NCI-H146 treated with DMSO at 0.1 percent for 48 hours (cell line): ENCODE data around the gene TMEM258.
A peak's percentile ranks its signal among the peaks of the same experiment; 100 is the strongest.

Experiments used
- DNase-seq: peaks from one replicate; lab custom pipeline; 2025; ENCODE audit not compliant: unreplicated experiment; lab: John Stamatoyannopoulos, UW

Gene TMEM258

DNA sequence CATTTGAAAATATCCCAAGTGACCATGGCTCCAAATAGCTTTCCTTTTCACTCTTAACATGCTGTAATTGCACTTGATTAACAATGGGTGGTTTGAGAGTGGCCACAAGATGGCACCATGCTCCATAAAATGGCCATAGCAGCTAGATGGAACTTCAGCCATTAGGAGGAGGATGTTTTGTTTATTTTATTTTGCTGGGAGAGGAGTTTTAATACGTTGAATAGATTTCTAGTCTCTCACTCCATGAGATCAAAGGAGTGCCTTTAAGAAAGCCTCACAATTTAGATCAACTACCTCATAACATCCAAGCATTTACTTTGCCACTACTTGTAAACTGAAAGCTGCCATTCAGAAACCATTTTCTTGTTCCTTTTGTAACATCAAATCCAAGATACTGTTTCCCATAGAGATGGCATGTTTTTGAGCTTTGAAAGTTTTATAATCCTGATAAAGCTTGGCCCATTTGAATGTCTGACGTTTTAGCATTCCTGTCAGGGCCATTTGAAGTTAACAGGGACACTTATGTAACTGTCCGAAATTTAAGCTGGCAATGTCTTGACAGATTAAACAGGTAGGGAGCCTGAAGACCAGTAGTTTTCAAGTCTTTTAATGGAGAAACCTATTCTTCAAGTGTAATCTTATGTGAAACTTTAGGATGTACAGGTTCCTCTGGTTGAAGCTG lies 5.0 kb upstream of the TMEM258 start:
- peak; percentile 44 for DNase-seq

DNA sequence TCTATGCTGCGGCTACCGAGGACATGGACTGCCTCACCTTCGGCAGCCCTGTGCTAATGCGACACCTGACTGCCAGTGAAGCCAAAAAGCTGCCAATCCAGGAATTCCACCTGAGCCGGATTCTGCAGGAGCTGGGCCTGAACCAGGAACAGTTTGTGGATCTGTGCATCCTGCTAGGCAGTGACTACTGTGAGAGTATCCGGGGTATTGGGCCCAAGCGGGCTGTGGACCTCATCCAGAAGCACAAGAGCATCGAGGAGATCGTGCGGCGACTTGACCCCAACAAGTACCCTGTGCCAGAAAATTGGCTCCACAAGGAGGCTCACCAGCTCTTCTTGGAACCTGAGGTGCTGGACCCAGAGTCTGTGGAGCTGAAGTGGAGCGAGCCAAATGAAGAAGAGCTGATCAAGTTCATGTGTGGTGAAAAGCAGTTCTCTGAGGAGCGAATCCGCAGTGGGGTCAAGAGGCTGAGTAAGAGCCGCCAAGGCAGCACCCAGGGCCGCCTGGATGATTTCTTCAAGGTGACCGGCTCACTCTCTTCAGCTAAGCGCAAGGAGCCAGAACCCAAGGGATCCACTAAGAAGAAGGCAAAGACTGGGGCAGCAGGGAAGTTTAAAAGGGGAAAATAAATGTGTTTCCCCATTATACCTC lies 3.6 kb upstream of the TMEM258 start:
- DNase-seq: no peak

DNA sequence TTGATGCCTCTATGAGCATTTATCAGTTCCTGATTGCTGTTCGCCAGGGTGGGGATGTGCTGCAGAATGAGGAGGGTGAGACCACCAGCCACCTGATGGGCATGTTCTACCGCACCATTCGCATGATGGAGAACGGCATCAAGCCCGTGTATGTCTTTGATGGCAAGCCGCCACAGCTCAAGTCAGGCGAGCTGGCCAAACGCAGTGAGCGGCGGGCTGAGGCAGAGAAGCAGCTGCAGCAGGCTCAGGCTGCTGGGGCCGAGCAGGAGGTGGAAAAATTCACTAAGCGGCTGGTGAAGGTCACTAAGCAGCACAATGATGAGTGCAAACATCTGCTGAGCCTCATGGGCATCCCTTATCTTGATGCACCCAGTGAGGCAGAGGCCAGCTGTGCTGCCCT lies 3.1 kb upstream of the TMEM258 start:
- no peak for DNase-seq

DNA sequence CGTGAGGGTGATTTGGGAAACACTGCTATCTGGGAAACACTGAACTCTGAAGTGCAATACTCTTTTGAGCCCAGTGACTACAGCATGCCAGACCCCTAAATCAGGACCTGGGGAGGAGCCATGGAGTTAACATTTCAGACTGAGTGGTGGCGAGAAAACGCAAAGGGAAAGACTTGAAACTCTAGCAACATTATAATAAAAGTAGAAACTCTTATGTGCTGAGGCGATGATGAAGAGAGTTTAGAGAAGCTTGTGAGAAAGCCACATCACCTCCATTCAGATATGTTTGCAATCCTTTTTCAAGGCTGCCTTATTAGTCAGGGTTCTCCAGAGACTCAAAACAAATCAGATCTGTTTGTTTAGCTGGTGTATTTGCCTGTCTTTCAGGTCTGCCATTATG lies 2.2 kb upstream of the TMEM258 start:
- no peak for DNase-seq

DNA sequence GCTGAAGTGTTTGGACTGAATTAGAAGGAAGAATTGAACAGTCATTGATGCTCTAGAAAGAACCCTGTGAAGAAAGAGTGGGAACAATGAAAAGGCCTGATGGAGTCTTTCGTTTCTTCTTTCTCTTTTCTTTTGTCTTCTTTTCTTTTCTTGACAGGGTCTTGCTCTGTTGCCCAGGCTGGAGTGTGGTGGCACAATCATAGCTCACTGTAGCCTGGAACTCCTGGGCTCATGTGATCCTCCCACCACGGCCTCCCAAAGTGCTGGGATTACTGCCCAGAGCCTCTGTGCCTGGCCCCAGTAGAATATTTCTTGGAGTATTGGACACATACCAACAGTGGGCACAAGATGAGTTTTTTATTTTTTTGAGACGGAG lies 1.4 kb upstream of the TMEM258 start:
- no peak for DNase-seq

DNA sequence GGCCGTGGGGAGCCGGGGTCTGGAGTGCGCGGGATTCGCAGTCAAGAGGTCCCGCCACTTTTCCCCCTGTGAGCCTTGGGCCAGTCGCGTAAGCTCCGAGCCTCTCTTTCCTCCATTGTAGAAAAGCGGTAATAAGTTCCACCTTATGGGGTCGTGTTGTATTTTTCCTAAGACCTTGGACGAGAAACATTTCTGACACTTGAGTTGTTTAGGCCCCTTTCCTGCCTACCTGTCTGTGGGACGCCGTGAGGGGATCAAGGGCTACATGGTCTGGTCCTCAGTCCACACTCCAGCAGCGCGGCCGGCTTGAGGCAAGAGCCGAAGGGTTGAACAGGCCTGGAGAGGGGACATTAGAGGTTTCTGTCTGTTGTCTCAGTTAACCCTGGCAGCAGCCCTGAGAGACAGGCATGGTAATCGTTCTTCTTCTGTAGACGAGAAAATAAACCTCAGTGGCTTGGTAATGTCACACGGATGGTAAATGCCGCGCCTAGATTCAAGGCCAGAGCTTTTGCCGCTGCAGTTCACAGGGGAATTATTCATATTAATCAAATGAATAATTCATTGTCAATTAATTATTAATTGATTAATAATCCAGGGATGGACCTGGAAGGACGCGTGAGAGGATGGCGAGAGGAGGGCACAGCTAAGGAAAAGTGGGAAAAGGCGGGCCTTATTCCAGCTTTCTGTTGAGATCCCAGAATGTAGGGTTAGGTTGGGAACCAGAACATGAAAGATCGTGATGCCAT lies 857 bp upstream of the TMEM258 start:
- DNase-seq: peak; percentile 42

DNA sequence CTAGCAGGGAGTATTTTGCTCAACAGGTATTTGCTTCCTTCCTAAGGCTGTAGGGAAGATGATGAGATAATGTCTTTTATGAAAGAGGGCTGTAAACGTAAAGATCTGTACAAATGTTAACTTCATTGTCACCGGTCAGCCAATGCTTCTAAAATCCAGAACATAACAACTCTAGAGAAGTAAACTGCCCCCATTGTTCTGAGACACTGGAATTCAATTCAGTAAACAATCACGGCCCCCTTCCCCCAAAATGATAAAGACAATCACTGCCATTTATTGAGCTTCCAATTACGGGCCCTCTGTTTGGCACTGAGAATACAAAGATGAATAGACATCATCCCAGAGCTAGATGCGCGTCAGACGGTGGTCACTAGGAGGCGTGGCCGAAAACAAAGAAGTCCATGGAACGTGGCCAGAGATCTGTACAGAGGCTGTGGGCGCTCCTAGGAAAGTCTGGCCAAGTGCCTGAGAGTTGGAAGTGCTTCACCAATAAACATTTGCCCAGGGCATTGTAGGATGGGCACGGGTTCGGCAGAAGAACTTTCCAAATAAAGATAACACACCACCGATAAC lies 576 bp downstream of the TMEM258 start:
- DNase-seq: peak; percentile 68

DNA sequence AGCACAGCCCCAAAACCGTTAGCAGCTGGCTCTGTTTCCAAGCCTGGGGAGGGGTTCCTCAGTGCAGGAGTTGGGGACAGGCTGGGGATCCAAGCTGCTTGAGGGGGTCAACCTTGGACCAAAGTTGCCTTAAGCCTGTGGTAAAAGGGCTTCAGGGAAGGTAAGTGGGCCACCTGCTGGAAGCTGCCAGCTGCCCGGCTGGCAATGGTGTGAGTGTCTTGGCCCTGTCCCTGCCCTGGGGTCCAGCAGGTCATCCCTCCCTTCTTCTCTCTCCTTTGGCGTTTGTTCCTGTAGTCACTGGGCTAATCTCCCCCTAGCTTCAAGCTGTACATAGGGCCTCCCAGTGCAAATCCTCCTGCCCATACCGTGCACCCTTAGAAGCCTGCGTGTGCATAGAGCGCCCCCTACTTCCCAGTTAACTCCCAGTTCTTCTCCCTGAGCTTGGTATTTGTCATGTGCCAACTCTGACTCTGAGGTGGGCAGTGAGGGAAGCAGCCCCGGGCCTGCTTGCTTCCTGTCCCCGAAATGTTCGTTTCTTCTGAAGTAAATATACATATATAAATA lies 4.4 kb downstream of the TMEM258 start:
- no peak for DNase-seq

DNA sequence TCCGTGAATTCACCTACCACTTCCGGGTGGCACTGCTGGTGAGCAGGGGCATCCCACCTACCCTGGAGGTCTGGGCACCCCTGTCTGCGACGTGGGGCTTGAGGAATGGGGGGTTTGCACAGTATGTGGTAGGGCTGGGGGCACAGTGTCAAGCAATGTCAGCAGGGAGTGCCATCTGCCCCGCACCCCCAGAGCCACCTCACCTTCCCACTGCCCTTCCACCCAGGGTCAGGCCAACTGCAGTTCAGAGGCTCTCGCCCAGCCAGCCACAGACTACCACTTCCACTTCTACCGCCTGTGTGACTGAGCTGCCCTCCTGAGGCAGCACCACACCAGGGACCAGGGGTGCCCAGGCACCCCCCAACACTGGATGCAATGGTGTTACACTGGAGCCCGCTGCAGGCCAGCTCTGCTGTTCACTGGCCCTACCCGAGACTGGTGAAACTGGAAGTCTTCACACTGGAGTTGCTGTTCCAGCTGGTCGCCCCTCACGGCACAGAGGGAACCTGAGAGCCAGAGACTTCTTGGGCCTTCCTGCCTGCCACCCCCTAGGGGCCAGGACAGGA lies 6.5 kb downstream of the TMEM258 start:
- no peak for DNase-seq

DNA sequence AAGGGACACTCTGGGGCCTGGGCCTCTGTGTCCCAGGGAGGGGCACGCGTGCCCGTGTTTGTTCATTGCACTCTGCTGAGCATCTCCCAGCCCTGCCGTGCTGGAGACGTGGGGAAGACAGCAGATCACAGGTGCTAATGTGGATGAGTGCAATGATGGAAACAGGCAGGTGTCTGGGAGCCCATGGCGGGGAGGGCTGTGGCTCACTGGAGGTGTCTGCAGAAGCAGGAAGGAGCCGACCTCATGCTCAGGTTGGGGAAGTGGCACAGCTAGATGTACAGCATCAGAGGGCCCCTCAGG lies 7.9 kb downstream of the TMEM258 start:
- no peak for DNase-seq

DNA sequence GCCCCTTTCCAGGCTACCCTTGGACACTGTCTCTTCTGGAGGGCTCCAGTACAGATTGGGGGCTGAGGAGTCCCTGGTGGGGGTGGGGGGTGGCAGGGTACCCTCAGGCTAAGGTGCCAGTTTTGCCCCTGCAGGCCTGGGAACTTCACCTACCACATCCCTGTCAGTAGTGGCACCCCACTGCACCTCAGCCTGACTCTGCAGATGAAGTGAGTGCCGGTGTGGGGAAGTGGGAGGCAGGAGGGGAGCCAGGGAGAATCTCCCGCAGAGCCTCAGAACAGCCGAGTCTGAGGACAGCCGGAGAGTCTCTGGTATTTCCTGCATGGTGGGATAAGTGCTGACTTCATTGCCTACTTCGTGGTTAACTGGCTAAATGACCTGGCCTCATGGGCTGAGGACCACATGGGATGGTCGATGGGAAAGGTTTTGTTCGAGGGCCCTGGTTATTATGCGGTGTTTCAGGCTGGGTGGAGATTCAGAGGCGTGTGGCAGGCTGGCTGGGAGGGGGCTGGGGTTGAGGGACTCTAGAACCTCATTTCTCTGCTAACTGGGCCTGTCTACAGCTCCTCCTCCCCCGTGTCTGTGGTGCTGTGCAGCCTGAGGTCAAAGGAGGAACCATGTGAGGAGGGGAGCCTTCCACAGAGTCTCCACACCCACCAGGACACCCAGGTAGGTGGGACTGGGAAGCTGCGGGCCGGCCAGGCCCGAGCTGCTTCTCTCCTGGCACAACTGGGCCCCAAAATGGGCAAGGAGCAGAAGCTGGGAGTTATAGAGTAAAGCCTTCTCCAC lies 8.5 kb downstream of the TMEM258 start:
- DNase-seq: no peak

DNA sequence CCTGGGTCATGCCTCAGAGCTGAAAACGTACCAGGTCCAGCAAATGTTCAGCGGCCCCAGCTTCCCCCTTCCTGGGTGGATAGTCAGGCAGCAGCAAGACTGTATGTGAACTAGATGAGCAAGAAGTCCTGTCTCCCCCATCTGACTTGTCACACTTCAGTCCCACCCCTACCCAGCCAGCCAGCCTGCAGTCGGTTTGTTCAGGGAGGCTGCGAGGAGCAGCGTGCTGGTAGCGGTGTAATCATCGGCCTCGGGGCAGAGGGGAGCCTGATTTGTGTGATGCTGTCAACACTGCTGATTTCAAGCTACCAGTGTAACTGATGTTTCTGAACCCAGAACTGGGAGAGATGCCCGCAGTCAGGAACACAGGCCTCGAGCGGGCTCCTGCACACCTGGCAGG lies 9.6 kb downstream of the TMEM258 start:
- DNase-seq: no peak

DNA sequence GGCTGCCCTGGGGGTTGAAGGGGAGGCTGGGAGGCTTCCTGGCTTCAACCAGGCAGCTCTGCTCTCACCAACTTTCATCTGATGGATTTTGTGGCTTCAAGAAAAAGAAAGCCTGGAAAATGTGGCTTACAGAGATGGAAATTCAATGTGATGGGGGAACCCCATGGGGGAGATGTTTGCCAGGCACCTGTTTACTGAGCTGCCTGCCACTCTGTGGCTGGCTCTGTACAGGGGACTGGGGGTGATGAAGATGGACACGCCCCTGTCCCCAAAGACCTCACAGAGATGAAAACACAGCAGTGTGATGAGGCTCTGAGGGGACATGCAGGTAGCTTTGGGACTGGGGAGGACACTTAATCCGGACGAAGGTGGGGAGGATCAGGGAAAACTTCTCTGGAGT lies 10.1 kb downstream of the TMEM258 start:
- no peak for DNase-seq

DNA sequence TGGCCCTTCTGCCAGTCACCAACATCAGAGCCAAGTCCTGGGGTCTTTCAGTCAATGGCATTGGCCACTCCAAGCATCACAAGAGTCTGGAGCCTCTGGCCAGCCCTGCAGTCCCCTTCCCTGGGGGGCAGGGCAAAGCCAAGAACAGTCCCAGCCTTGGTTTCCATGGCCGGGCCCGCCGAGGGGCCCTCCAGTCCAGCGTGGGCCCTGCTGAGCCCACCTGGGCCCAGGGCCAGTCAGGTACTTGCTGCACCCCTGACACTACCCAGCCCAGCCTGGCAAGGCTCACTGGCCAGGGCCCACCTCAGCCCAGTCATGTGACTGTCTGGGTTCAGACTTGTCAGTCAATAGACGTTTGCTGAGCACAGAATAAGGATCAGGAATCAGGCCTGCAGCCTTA lies 10.8 kb downstream of the TMEM258 start:
- DNase-seq: no peak

DNA sequence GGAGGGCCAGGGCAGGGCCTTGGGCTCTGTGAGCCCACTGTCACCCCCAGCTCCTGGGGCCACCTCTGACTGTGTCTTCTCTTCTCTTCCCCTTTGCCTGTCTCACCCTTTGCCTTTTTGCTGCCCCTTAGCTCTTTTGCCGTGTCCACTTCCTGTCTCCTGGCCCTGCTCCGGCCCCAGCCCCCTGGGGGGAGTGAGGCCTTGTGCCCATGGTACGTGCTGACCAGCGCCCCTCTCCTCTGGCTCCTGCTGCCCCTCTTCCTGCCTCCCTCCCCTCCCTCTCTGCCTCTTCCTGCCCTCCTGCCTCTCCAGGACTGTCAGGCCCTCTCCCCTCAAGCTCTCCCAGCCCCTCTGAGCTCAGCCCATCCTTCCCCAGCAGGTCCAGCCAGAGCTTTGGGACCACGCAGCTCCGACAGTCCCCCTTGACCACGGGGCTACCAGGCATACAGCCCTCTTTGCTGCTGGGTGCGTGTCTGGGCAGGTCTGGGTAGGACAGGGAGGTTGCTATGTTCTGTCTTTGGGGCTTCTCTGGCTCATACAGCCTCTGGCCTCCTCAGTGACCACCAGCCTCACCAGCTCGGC lies 11.7 kb downstream of the TMEM258 start:
- DNase-seq: no peak

DNA sequence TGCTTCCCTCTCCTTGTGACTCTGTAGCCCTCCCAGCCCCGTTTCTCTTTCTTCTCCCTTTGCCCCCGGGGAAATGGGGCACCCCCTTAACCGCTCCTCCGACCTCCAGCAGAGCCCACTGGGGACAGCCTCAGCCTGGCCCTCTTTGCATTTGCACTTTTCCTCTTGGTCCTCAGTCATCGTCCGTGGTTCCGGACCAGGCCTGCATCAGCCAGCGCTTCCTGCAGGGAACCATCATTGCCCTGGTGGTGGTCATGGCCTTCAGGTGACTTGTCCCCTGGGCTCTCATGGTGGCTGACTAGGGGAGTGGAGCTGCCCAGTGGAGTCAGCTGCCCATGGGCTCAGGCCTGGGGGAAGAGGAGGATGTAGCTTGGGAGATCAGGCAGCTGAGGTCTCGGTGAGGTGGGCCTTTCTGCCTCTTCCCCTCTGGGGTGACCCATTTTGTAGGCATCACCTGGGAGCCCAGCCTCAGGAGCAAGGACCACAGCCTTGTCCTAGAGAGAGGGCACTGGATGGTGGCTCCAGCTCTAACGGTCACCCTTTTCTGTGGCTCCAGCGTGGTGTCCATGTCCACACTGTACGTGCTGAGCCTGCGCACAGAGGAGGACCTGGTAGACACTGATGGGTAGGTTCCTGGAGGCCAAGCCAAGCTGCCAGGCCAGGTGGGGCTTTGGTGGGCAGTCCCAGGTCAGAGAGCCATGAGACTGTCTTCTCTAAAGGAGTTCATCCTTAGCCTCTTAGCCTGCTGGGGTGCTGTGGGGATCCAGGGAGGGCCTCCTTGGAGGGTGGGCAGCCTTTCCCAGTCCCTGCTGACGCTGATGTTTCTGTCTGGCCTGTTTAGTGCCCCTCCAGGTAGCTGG lies 12.5 kb downstream of the TMEM258 start:
- no peak for DNase-seq

DNA sequence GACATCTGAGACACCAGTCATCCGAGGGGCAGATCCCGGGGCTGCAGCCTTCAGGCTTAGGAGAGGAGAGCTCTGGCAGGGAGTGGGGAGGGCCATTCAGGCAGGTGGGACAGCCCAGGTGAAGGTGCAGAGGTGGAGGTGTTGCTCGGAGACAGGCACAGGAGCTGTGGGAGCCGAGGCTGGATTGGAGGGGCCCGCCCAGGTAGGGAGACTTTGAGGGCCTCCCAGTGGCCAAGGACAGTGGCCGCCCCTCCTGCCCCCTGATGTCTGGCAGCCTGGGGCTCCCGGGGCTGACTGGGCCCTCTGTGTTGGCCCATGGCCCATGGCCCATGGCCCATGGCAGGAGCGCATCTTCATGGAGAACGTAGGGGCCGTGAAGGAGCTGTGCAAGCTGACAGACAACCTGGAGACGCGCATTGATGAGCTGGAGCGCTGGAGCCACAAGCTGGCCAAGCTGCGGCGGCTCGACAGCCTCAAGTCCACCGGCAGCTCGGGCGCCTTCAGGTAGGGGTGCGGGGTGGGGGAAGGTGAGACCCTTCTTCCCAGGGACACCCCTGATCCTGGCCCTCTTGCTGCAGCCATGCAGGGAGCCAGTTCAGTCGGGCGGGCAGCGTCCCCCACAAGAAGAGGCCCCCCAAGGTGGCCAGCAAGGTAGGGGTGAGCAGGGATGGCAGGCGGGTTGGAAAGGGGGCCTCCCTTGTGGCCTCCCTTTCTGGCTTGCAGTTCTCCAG lies 13.3 kb downstream of the TMEM258 start:
- no peak for DNase-seq

DNA sequence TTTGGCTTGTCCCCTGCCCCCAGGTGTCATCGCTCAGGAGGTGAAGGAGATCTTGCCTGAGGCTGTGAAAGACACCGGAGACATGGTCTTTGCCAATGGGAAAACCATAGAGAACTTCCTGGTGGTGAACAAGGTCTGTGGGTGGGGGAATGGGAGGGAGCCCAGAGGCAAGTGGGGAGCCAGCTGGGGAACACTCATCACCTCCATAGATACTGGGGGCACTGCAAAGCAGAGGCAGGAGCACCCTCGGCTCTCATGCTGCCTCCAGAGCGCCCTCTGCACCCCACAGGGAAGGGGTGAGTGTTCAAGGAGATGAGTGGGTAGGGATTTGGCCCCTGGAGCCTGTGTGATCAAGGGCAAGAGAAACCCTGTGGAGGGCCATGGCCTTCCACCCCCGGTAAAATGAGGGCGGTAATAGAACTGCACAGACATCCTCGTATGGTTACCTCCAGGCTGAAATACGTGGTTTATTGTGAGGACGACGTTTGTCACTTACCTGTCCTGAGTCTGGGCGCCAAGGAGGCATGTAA lies 14.0 kb downstream of the TMEM258 start:
- no peak for DNase-seq
